ENCODE data around the gene CISD1.
"Not testable (repeated sequence)": the region's sequence is repeated elsewhere in the genome, so short reads cannot be mapped to it uniquely, and the experiment has no call there.

CISD1 gene

DNA sequence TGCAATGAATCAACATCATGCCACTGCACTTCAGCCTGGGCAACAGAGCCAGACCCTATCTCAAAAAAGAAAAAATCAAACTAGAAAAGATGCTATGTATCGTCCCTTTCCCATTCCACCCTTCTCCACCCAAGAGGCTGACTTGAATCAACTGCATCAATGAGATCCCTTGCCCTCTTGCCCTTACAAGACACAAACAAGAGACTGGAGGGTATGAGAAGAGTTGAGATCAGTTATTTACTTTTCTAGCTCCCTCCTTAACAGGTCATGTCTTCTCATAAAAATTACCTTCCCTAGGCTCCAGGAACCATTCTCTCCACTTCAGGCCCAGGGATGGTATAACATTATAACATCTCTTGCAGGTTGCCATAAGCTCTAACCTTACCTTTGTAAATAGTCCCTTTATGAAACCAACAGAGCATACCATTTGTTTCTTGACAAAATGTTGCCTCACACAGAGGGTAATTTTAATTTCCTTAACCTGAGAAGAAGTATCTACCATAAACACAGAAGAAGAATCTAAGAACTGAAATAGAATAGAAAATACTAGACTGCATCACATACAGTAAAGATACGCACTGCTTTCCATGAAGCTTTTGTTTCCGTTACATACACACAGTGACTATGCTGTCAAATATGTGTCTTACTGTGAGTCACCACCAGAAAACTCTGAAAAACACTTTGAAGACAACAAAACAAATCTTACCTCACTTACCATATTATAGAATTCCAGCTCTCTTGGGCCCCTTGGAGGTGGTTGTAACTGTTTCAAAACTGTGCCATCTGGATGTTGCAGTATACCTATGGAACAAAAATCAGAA is 31.7 kb upstream of the CISD1 start:
- no peaks in the 10 kb centered on the region for H3K27me3 ChIP-seq
- TF ChIP-seq, protein P1, sequence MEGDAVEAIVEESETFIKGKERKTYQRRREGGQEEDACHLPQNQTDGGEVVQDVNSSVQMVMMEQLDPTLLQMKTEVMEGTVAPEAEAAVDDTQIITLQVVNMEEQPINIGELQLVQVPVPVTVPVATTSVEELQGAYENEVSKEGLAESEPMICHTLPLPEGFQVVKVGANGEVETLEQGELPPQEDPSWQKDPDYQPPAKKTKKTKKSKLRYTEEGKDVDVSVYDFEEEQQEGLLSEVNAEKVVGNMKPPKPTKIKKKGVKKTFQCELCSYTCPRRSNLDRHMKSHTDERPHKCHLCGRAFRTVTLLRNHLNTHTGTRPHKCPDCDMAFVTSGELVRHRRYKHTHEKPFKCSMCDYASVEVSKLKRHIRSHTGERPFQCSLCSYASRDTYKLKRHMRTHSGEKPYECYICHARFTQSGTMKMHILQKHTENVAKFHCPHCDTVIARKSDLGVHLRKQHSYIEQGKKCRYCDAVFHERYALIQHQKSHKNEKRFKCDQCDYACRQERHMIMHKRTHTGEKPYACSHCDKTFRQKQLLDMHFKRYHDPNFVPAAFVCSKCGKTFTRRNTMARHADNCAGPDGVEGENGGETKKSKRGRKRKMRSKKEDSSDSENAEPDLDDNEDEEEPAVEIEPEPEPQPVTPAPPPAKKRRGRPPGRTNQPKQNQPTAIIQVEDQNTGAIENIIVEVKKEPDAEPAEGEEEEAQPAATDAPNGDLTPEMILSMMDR (IDR thresholded peaks at IDR 0.05): no peak
- no peaks in the 10 kb centered on the region for H3K9me3 ChIP-seq
- H3K4me3 ChIP-seq (ENCODE audit: low read depth in 1 of 2, low read length in 1 of 2): no peak overlapping the region
- H3K27ac ChIP-seq: no peak overlapping the region
- peaks cover 27% of the 10 kb centered on the region for H3K36me3 ChIP-seq
- H3K4me1 ChIP-seq (ENCODE audit: control insufficient read depth in 1 of 2, insufficient read depth in 1 of 2, low read depth in 1 of 2, low read length in 1 of 2): no peaks in the 10 kb centered on the region

DNA sequence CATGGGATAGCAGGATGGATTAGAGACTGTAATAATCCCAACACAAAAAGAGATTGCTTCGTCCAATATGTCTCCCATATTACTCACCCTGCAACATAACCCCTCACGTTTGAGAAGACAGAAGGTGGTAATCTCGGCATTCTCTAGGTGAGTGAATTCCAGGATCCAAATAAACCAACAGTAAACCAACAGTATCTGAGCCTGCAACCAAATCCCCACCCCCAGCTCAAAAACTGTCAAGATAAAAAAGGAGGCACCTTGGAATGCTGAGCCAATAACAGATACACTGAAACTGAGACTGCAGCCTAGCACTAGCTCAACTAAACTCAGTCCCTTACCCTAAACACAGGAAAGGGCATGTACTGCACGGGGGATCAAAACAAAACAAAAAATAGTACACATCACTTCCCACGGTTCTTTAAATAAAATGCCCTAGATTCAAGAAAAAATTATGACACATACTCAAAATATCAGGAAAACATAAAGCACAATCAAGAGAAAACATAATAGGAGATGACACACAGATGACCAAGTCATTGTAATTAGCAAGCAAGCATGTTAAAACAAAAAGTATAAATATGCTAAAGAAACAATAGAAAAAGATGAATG is 29.3 kb upstream of the CISD1 start:
- H3K9me3 ChIP-seq: no peaks in the 10 kb centered on the region
- no peak overlapping the region for H3K27ac ChIP-seq

DNA sequence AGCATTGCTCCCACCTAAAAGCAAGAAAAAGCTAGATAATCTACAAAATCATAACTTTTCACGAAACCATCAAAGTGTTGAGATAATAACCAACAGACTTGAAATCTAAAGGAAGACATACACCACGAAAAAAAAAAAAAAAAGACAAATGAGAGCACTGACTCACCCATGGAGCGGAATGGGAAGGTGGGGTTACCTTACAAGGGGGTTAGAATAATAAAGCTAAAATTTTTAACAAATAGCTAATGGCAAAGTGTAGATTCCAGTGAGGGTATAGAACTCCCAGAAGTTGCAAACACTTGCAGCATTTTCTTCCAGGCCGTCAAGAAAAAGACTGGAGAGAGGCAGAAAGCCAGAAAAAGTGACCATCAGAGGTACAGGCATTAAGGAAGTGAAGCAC is 28.4 kb upstream of the CISD1 start:
- H3K4me1 ChIP-seq (ENCODE audit: control insufficient read depth in 1 of 2, insufficient read depth in 1 of 2, low read depth in 1 of 2, low read length in 1 of 2): no peaks in the 10 kb centered on the region
- H3K36me3 ChIP-seq: peaks cover 29% of the 10 kb centered on the region
- TF ChIP-seq, protein P1 (IDR thresholded peaks at IDR 0.05): no peak
- H3K9me3 ChIP-seq: no peaks in the 10 kb centered on the region
- no peaks in the 10 kb centered on the region for H3K27me3 ChIP-seq
- H3K27ac ChIP-seq: no peak overlapping the region
- H3K4me3 ChIP-seq (ENCODE audit: low read depth in 1 of 2, low read length in 1 of 2): no peak overlapping the region

More for the DNA sequence above, 29.3 kb upstream of the CISD1 start:
- TF ChIP-seq, protein P1 (IDR thresholded peaks at IDR 0.05): no peak
- peaks cover 34% of the 10 kb centered on the region for H3K36me3 ChIP-seq
- no peaks in the 10 kb centered on the region for H3K4me1 ChIP-seq (ENCODE audit: control insufficient read depth in 1 of 2, insufficient read depth in 1 of 2, low read depth in 1 of 2, low read length in 1 of 2)
- H3K4me3 ChIP-seq (ENCODE audit: low read depth in 1 of 2, low read length in 1 of 2): no peak overlapping the region
- H3K27me3 ChIP-seq: no peaks in the 10 kb centered on the region

DNA sequence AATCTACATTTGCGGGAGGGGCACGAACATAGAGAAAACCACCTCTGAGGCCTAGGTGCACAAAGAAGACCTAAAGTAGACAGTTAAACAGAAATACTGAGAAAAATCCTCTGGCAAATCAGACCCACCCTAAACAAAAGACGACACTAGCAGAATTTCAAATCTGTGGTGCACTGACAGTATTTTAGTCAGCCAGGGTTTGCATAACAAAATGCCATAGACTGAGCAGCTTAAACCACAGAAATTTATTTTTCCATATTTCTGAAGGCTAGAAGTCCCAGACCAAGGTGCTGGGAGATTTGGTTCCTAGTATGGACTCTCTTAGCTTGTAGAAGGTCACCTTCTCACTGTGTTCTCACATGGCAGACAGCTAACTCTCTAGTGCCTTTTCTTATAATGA is 27.6 kb upstream of the CISD1 start:
- peak overlapping the region; percentile 10 for H3K27ac ChIP-seq
- no peaks in the 10 kb centered on the region for H3K27me3 ChIP-seq
- peaks cover 21% of the 10 kb centered on the region for H3K36me3 ChIP-seq
- no peaks in the 10 kb centered on the region for H3K4me1 ChIP-seq (ENCODE audit: control insufficient read depth in 1 of 2, insufficient read depth in 1 of 2, low read depth in 1 of 2, low read length in 1 of 2)
- TF ChIP-seq, protein P1 (IDR thresholded peaks at IDR 0.05): no peak
- no peaks in the 10 kb centered on the region for H3K9me3 ChIP-seq
- H3K4me3 ChIP-seq (ENCODE audit: low read depth in 1 of 2, low read length in 1 of 2): no peak overlapping the region

DNA sequence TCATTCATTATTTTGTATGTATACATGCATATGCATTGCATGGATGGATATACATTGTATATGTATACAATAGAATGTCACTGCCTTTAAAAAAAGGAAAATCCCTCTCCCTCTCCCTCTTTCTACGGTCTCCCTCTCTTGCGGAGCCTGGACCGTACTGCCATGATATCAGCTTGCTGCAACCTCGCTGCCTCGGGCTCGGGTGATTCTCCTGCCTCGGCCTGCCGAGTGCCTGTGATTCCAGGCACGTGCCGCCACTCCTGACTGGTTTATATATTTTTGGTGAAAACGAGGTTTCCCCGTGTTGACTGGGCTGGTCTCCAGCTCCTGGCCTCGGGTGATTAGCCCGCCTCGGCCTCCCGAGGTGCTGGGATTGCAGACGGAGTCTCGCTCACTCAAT is 25.7 kb upstream of the CISD1 start:
- H3K4me3 ChIP-seq (ENCODE audit: low read depth in 1 of 2, low read length in 1 of 2): no peak overlapping the region
- H3K27me3 ChIP-seq: no peaks in the 10 kb centered on the region
- TF ChIP-seq, protein P1 (IDR thresholded peaks at IDR 0.05): no peak
- H3K9me3 ChIP-seq: no peaks in the 10 kb centered on the region
- no peak overlapping the region for H3K27ac ChIP-seq
- H3K4me1 ChIP-seq (ENCODE audit: control insufficient read depth in 1 of 2, insufficient read depth in 1 of 2, low read depth in 1 of 2, low read length in 1 of 2): no peaks in the 10 kb centered on the region
- peaks cover 7% of the 10 kb centered on the region for H3K36me3 ChIP-seq

DNA sequence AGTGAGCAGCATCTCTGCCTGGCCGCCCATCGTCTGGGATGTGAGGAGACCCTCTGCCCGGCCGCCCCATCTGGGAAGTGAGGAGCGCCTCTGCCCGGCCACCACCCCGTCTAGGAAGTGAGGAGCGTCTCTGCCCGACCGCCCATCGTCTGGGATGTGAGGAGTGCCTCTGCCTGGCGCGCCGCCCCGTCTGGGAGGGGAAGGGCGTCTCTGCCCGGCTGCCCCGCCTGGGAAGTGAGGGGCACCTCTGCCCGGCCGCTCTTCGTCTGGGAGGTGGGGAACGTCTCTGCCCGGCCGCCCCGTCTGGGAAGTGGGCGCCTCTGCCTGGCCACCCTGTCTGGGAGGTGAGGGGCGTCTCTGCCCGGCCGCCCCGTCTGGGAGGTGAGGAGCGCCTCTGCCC is 25.2 kb upstream of the CISD1 start:
- not testable (repeated sequence) for H3K4me3 ChIP-seq (ENCODE audit: low read depth in 1 of 2, low read length in 1 of 2); H3K9me3 ChIP-seq; H3K27ac ChIP-seq; H3K36me3 ChIP-seq; H3K27me3 ChIP-seq; H3K4me1 ChIP-seq (ENCODE audit: control insufficient read depth in 1 of 2, insufficient read depth in 1 of 2, low read depth in 1 of 2, low read length in 1 of 2)

DNA sequence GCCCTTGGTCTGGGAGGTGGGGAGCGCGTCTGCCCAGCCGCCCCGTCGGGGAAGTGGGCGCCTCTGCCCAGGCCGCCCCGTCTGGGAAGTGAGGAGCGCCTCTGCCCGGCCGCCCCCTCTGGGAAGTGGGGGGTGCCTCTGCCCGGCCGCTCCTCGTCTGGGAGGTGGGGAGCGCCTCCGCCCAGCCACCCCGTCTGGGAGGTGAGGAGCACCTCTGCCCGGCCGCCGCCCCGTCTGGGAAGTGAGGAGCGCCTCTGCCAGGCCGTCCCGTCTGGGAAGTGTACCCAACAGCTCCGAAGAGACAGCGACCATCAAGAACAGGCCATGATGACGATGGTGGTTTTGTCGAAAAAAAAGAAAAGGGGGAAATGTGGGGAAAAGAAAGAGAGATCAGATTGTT is 24.7 kb upstream of the CISD1 start:
- H3K27me3 ChIP-seq; H3K36me3 ChIP-seq; H3K4me1 ChIP-seq (ENCODE audit: control insufficient read depth in 1 of 2, insufficient read depth in 1 of 2, low read depth in 1 of 2, low read length in 1 of 2); H3K27ac ChIP-seq; H3K4me3 ChIP-seq (ENCODE audit: low read depth in 1 of 2, low read length in 1 of 2); H3K9me3 ChIP-seq: not testable (repeated sequence)

DNA sequence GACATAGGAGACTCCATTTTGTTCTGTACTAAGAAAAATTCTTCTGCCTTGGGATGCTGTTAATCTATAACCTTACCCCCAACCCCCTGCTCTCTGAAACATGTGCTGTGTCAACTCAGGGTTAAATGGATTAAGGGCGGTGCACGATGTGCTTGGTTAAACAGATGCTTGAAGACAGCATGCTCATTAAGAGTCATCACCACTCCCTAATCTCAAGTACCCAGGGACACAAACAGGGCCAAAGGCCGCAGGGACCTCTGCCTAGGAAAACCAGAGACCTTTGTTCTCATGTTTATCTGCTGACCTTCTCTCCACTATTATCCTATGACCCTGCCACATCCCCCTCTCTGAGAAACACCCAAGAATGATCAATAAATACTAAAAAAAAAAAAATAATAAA is 24.3 kb upstream of the CISD1 start:
- not testable (repeated sequence) for H3K27ac ChIP-seq; H3K27me3 ChIP-seq; H3K4me1 ChIP-seq (ENCODE audit: control insufficient read depth in 1 of 2, insufficient read depth in 1 of 2, low read depth in 1 of 2, low read length in 1 of 2); H3K36me3 ChIP-seq; H3K4me3 ChIP-seq (ENCODE audit: low read depth in 1 of 2, low read length in 1 of 2); H3K9me3 ChIP-seq
